Stimulated activated CD4-positive, alpha-beta T cell treated with anti-CD3 and anti-CD28 coated beads, Interleukin-15, amount 100 ng/mL, for 1 hour (primary cell): ENCODE data around the gene SPATA17.

Experiments
- DNase-seq, 2 donors: peaks; one replicate each; pipeline ENCODE4 v3.0.0-alpha.2; 2020; ENCODE audit warnings: low read depth in 1 of 2, low spot score in 1 of 2

Gene SPATA17

GRCh38 chr1:217910791-217911320 lies 279.7 kb downstream of the SPATA17 start:
- DNase-seq = no peak

GRCh38 chr1:217911908-217912307 lies 280.8 kb downstream of the SPATA17 start:
- DNase-seq = no peak

GRCh38 chr1:217917281-217917887 lies 286.2 kb downstream of the SPATA17 start:
- no peak for DNase-seq

- no peak for DNase-seq
Measured at GRCh38 chr1:217919683-217920388, 288.7 kb downstream of the SPATA17 start.
